SK-N-SH treated with all-trans-retinoic acid at 6 μM for 48 hours (cell line): ENCODE data around the gene TAF1B.

ENCODE experiments used
- ARNTL ChIP-seq: fragments of 450-650 bp; formaldehyde crosslinking; IDR thresholded peaks from 2 replicates; pipeline ENCODE4 v1.5.0; 2020; ENCODE audit warnings: low read depth, mild to moderate bottlenecking, moderate library complexity, borderline replicate concordance
- CSDC2 ChIP-seq: fragments of 250-450 bp; sonication (Bioruptor Pico); IDR thresholded peaks from 2 replicates; pipeline ENCODE4 v1.5.0; 2020; ENCODE audit warnings: mild to moderate bottlenecking, moderate library complexity
- GLIS3 ChIP-seq: fragments of 250-450 bp; sonication (Bioruptor Pico); IDR thresholded peaks from 2 replicates; pipeline ENCODE4 v1.5.0; 2020; ENCODE audit warnings: mild to moderate bottlenecking, moderate library complexity
- RARB ChIP-seq: fragments of 250-450 bp; sonication (Bioruptor Pico); IDR thresholded peaks from 2 replicates; pipeline ENCODE4 v1.8.0; 2021; ENCODE audit warnings: mild to moderate bottlenecking, moderate library complexity
- SNAI2 ChIP-seq: fragments of 250-450 bp; sonication (Bioruptor Pico); IDR thresholded peaks from 2 replicates; pipeline ENCODE4 v1.5.0; 2020; ENCODE audit warnings: mild to moderate bottlenecking, moderate library complexity
- ZFP30 ChIP-seq: fragments of 450-650 bp; formaldehyde crosslinking; IDR thresholded peaks from 2 replicates; pipeline ENCODE4 v1.5.0; 2022; ENCODE audit warnings: mild to moderate bottlenecking, moderate library complexity
- ZNF70 ChIP-seq: fragments of 450-650 bp; formaldehyde crosslinking; IDR thresholded peaks from 2 replicates; pipeline ENCODE4 v1.5.0; 2020; ENCODE audit warnings: mild to moderate bottlenecking, moderate library complexity
- TF ChIP-seq, protein P1 (sequence below): fragments of 250-450 bp; sonication (Bioruptor Pico); IDR thresholded peaks from 2 replicates; pipeline ENCODE4 v1.5.1; 2020; ENCODE audit warnings: low read depth, mild to moderate bottlenecking, moderate library complexity

DNA sequence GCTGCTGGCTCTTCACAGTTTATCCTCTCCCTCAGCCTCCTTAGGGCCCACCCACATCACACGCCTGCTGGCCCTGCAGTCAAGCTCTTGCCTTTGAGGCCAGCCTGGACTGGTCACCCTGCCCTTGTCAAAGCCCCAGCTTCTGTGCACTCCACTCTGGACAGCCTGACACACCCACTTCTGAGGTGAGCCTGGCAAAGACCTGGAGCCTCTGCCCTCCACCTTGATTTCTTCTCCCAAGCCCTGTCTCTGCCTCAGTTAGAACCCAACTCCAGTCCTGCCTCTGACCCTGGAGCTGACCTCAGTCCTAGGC is 37.0 kb upstream of the TAF1B start:
- no peak for TF ChIP-seq ARNTL (CRISPR knock-in tag)
- TF ChIP-seq ZNF70: no peak
- no peak for TF ChIP-seq SNAI2 (CRISPR knock-in tag)
- TF ChIP-seq ZFP30 (CRISPR knock-in tag): no peak
- TF ChIP-seq CSDC2 (CRISPR knock-in tag): no peak
- TF ChIP-seq, protein P1, sequence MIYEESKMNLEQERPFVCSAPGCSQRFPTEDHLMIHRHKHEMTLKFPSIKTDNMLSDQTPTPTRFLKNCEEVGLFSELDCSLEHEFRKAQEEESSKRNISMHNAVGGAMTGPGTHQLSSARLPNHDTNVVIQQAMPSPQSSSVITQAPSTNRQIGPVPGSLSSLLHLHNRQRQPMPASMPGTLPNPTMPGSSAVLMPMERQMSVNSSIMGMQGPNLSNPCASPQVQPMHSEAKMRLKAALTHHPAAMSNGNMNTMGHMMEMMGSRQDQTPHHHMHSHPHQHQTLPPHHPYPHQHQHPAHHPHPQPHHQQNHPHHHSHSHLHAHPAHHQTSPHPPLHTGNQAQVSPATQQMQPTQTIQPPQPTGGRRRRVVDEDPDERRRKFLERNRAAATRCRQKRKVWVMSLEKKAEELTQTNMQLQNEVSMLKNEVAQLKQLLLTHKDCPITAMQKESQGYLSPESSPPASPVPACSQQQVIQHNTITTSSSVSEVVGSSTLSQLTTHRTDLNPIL (CRISPR knock-in tag): no peak
- no peak for TF ChIP-seq GLIS3
- no peak for TF ChIP-seq RARB (CRISPR knock-in tag)
